SU-DHL-6 (cell line): ENCODE measurements around the gene SERPINI1.

Experiments
- H2AFZ ChIP-seq: fragments of 200-600 bp; sonication (generic); 2 replicates; pipeline ENCODE4 v1.6.1; 2014; ENCODE audit warnings: low read depth, mild to moderate bottlenecking, moderate library complexity, mixed read lengths, antibody characterized with exemption, low read length; ENCODE audit not compliant: severe bottlenecking
- H3F3A ChIP-seq: fragments of 200-600 bp; shearing (Covaris generic); 2 replicates; pipeline ENCODE4 v1.6.0; 2016; ENCODE audit warnings: antibody characterized with exemption, mild to moderate bottlenecking; ENCODE audit not compliant: insufficient read depth
- H3K27ac ChIP-seq: fragments of 200-600 bp; sonication (generic); 2 replicates; pipeline ENCODE4 v1.5.1; 2016; ENCODE audit warnings: low read depth, mild to moderate bottlenecking, low read length, moderate library complexity, mixed read lengths
- H3K27me3 ChIP-seq: fragments of 200-600 bp; sonication (generic), shearing (Covaris generic); 2 replicates; pipeline ENCODE4 v1.6.0; 2014; ENCODE audit warnings: mild to moderate bottlenecking, low read length
- H3K36me3 ChIP-seq: fragments of 200-600 bp; sonication (generic); 2 replicates; pipeline ENCODE4 v1.6.1; 2014; ENCODE audit warnings: mild to moderate bottlenecking, low read length, mixed read lengths
- H3K4me2 ChIP-seq: fragments of 300-600, 200-600 bp; shearing (Covaris generic), sonication (generic); 2 replicates; pipeline ENCODE4 v1.6.0; 2014; ENCODE audit warnings: low read length, low read depth, mild to moderate bottlenecking; ENCODE audit not compliant: poor library complexity, severe bottlenecking
- H3K4me3 ChIP-seq: fragments of 200-600 bp; sonication (generic); 2 replicates; pipeline ENCODE4 v1.5.1; 2014; ENCODE audit warnings: antibody characterized with exemption, low read length, mild to moderate bottlenecking, mixed read lengths; ENCODE audit not compliant: insufficient read depth, poor library complexity, severe bottlenecking
- H3K79me2 ChIP-seq: fragments of 200-600 bp; sonication (generic); 2 replicates; pipeline ENCODE4 v1.6.1; 2014; ENCODE audit warnings: mild to moderate bottlenecking, low read length, moderate library complexity; ENCODE audit not compliant: insufficient read depth
- H3K9ac ChIP-seq: fragments of 200-600 bp; sonication (generic); 2 replicates; pipeline ENCODE4 v1.7.0; 2014; ENCODE audit warnings: mild to moderate bottlenecking, low read length
- H3K9me2 ChIP-seq: fragments of 200-600 bp; sonication (generic); replicated peaks from 2 replicates; pipeline ENCODE4 v1.6.1; 2014; ENCODE audit warnings: low read length; ENCODE audit not compliant: insufficient read depth
- H3K9me3 ChIP-seq: fragments of 200-600 bp; sonication (generic); 2 replicates; pipeline ENCODE4 v1.6.1; 2014; ENCODE audit warnings: low read length, mixed read lengths; ENCODE audit not compliant: insufficient read depth
- H4K20me1 ChIP-seq: fragments of 200-600 bp; sonication (generic); 2 replicates; pipeline ENCODE4 v1.6.1; 2014; ENCODE audit warnings: low read depth, mild to moderate bottlenecking, antibody characterized with exemption, low read length, moderate library complexity, mixed read lengths
- CTCF ChIP-seq: fragments of 200-600 bp; sonication (generic); IDR thresholded peaks from one replicate; pipeline ENCODE4 v1.5.1; 2017; ENCODE audit warnings: antibody characterized with exemption, mild to moderate bottlenecking, low read length, moderate library complexity; ENCODE audit not compliant: insufficient read depth, poor library complexity, severe bottlenecking
- EZH2phosphoT487 ChIP-seq: fragments of 200-600 bp; sonication (generic), shearing (Covaris generic); conservative IDR thresholded peaks from 2 replicates; pipeline ENCODE4 v1.6.1; 2018; ENCODE audit warnings: mild to moderate bottlenecking, antibody characterized with exemption, low read length, moderate library complexity, mixed read lengths

Gene SERPINI1

DNA sequence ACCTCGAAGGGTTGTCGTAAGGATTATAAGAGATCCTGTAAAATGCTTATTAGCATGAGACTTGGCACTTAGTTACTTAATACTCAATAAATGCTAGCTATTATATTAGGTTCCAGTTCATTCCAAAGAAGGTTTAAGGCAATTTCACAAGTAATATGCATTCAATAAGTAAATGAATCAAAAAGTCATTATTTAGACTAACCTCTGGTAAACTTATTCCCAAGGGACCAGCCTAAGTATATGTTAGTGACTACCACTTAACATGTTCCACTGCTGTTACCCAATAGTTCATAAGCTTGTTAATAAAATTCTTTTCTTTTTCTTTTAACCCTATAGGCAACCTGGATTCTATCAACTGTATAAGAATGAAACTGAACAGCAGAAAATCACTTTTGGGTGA lies 5.9 kb upstream of the SERPINI1 start:
- H3F3A ChIP-seq: no peaks in the 10 kb centered on the region; the same call in 1 of the 2 replicates
- H3K9me2 ChIP-seq: no peaks in the 10 kb centered on the region
- no peak overlapping the region for H2AFZ ChIP-seq
- H3K36me3 ChIP-seq: no peaks in the 10 kb centered on the region
- H3K27me3 ChIP-seq: no peaks in the 10 kb centered on the region
- TF ChIP-seq EZH2phosphoT487 (no peak), CTCF (no peak)
- H3K9ac ChIP-seq: no peak overlapping the region
- peak overlapping the region; percentile 13 for H3K4me2 ChIP-seq
- no peaks in the 10 kb centered on the region for H3K9me3 ChIP-seq
- H3K4me3 ChIP-seq: no peak overlapping the region
- no peak overlapping the region for H3K27ac ChIP-seq
- peaks cover 39% of the 10 kb centered on the region for H4K20me1 ChIP-seq
- H3K79me2 ChIP-seq: peaks cover 97% of the 10 kb centered on the region

GRCh38 chr3:167731393-167731792 lies 4.1 kb upstream of the SERPINI1 start:
- H3K27me3 ChIP-seq: no peaks in the 10 kb centered on the region
- no peak overlapping the region for H2AFZ ChIP-seq
- no peak overlapping the region for H3K4me3 ChIP-seq
- no peak overlapping the region for H3K4me2 ChIP-seq
- H3K9me3 ChIP-seq: no peaks in the 10 kb centered on the region
- H3K9ac ChIP-seq: no peak overlapping the region
- H3F3A ChIP-seq: peaks cover 6% of the 10 kb centered on the region; the same call in 1 of the 2 replicates
- H3K36me3 ChIP-seq: no peaks in the 10 kb centered on the region
- H4K20me1 ChIP-seq: peaks cover 39% of the 10 kb centered on the region
- no peaks in the 10 kb centered on the region for H3K9me2 ChIP-seq
- no peak overlapping the region for H3K27ac ChIP-seq
- TF ChIP-seq CTCF (no peak), EZH2phosphoT487 (no peak)
- peaks cover 89% of the 10 kb centered on the region for H3K79me2 ChIP-seq

GRCh38 chr3:167732313-167733065 lies 3.0 kb upstream of the SERPINI1 start:
- Histone ChIP-seq H3K27ac (no peak overlapping the region), H3K4me3 (peak overlapping the region; percentile 84), H2AFZ (no peak overlapping the region), H3K36me3 (no peaks in the 10 kb centered on the region), H3K79me2 (peaks cover 89% of the 10 kb centered on the region), H3K9me3 (no peaks in the 10 kb centered on the region), H3K27me3 (no peaks in the 10 kb centered on the region), H3K4me2 (peak overlapping the region; percentile 88), H3K9ac (peak overlapping the region; percentile 77; the same call in 1 of the 2 replicates), H3F3A (peaks cover 6% of the 10 kb centered on the region; the same call in 1 of the 2 replicates), H3K9me2 (no peaks in the 10 kb centered on the region), H4K20me1 (peaks cover 39% of the 10 kb centered on the region)
- TF ChIP-seq EZH2phosphoT487: no peak
- TF ChIP-seq CTCF: no peak
